HG03095 (cell line): ENCODE data around the gene CACNA1B.

Experiments used
- ATAC-seq: cut with Tn5 transposase; IDR thresholded peaks from one replicate; pipeline ENCODE4 v1.9.1; 2021; ENCODE audit warnings: moderate library complexity; ENCODE audit not compliant: unreplicated experiment

The CACNA1B gene

DNA sequence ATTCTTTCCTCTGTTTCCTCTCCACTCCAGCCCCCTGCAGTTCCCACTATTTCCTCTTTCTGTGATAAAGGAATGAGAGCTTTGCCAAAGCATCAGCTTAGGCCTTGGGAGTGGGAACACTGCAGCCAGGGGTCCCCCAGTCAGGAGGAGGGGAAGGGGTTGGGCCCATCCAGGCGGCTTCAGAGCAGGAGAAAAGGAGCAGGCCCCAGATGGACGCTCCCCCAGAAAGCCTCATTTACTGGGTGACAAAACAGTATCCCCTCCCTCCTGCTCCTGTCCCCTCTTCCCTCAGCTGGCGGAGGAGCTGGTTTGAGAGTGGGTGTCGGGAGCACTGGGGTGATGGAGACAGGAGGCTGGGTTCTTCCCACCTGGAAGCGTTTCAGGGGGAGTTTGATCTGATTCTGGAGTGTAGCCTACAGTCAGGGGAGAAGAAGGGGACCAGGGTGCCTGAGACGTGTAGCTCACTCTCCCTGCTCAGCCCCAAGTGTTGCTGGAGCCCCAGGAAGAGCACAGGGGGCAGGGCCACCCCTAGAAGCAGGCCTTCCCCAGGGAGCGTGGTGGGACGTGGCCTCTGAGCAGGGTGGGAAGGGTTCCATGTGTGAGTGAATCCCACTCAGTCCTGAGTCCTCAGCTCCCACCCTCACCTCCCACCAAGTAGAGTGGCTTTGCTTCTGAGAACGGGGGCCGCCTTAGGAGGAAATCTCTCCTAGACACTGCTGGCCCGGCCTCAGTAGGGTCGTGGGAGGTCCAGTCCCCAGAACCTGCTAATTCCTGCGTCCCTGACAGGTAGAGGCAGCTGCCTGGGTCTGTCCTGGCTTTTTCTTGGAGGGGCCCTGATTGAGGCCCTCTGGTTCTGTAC is 173.1 kb downstream of the CACNA1B start:
- no peak for ATAC-seq

- no peak for ATAC-seq
Observed at GRCh38 chr9:138051586-138052321, 174.2 kb downstream of the CACNA1B start.

DNA sequence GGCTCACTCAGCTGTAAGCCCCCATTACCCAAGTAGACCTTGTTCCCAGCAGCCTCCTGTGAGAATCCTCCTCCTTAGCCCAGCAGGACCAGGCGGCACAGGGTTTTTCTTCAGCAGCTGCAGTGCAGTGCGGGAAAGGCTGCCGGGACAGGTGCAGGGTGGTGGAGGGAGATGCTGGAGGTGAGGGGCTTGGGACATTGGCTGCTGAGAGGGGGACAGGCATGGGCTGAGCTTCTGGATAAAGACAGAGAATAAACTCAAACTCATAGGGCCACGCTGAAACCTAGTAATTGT is 174.7 kb downstream of the CACNA1B start:
- ATAC-seq: no peak

- ATAC-seq: no peak
Observed at GRCh38 chr9:138052635-138053320, 175.2 kb downstream of the CACNA1B start.

DNA sequence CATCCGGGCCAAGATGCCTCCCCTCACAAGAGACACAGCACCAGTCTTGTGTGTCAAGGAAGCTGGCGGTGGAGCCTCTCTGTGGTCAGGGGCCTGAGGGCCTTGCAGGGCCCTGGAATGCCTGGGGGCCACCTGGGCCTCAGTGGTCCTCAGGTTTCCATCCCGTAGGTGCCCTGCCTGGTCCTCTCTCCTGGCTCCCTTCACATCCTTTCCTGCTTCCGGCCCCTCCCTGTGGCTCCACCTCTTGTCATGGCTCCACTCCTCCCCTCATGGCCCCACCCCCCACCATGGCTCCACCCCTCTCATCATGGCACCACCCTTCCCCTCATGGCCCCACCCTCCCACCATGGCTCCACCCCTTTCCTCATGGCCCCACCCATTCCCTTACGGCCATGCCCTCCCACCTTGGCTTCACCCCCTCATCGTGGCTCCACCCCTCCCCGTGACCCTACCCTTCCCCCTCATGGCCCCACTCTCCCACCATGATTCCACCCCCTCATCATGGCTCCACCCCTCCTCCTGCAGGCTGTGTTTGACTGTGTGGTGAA is 175.8 kb downstream of the CACNA1B start:
- ATAC-seq: no peak

- ATAC-seq: no peak
Observed at GRCh38 chr9:138053996-138054752, 176.6 kb downstream of the CACNA1B start.

GRCh38 chr9:138057726-138058125 is 180.1 kb downstream of the CACNA1B start:
- no peak for ATAC-seq

- no peak for ATAC-seq
Observed at GRCh38 chr9:138058181-138058580, 180.6 kb downstream of the CACNA1B start.

DNA sequence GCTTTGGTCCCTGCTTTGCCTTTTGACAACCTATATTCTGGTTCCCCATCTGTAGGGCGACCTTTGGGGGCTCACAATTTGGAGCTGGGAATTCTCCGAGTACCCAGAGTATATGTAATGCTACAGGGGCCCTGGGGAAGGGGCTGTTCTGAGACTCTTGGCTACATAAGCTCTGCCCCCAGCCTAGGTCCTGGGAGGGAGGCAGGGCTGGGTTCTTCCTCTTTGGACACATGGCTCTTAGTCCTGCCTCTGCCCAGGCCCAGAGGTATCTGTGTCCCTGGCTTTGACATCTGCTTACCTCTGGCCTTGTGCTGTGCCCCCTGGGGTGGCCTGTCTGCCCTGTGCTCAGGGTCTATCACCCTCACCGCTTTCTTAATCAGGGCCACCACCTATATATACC is 181.6 kb downstream of the CACNA1B start:
- ATAC-seq: no peak

DNA sequence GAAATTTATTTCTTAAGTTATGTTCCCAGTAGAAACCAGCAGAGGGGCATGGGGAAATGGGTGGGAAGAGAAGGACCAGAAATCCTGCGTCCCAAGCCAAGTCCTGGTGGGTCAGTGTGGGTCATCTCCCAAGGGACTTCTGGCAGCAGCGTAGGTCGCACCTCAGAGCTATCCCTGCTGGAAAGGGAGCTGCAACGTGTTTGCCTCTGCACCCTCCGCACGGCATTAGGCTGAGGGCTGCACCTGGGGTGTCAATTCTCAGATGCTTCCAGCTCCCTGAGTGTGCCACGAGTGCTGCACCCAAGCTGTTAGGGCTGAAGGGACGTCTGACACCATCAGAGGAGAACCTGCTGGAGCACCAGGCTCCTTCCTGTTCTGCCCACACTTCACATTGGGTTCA is 182.8 kb downstream of the CACNA1B start:
- ATAC-seq: no peak

GRCh38 chr9:138060881-138061280 is 183.3 kb downstream of the CACNA1B start:
- ATAC-seq: no peak

DNA sequence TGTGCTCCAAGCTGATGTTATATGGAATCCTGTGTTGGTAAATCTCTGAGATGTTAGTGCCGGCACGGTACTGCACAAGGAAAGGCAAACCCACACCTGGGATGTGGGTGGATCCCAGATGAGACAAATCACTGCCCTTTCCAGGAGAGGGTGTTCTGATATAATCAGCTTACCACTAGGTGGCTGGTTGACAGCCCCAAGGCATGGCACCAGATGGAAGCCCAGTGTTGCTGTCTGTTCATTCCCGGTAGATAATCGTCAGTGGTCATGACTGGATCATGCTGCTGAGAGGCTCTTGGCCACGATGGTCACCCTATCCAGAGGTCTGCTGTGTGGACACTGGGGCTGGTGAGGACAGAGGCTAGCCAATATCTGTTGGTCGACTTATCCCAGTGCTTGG is 184.0 kb downstream of the CACNA1B start:
- no peak for ATAC-seq

- no peak for ATAC-seq
Observed at GRCh38 chr9:138062196-138062595, 184.6 kb downstream of the CACNA1B start.

DNA sequence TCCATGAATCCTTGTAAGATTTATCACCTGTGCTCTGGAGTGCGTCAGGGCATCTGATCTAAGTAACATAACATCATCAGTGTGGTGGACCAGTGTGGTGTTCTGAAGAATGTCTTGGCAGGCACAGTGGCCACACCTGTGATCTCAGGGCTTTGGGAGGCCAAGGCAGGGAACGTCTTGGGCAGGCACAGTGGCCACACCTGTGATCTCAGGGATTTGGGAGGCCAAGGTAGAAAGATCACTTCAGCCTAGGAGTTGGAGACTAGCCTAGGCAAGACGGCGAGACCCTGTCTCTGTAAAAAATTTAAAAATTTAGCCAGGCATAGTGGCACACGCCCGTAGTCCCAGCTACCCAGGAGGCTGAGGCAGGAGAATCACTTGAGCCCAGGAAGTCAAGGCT is 185.5 kb downstream of the CACNA1B start:
- ATAC-seq: no peak

GRCh38 chr9:138063785-138064184 is 186.2 kb downstream of the CACNA1B start:
- ATAC-seq: no peak

DNA sequence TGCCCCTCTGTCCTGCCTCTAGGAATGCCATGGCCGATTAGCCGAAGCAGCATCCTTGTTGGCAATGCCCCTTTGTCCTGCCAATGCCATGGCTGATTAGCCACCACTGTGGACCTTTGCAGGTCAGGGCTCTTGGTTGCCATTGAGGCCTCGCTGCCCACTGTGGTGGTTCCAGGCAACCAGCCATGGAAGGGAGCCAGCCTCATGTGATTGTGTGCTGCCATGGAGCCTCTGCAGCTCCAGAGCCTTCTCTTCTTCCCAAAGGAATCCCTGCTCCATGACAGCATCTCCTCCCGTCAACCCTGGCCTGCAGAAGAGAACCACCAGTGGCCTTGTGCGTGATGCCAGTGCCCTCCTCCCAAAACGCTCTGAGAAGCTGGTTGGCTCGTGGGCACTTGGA is 187.0 kb downstream of the CACNA1B start:
- no peak for ATAC-seq

- ATAC-seq: no peak
Observed at GRCh38 chr9:138065287-138065686, 187.7 kb downstream of the CACNA1B start.

DNA sequence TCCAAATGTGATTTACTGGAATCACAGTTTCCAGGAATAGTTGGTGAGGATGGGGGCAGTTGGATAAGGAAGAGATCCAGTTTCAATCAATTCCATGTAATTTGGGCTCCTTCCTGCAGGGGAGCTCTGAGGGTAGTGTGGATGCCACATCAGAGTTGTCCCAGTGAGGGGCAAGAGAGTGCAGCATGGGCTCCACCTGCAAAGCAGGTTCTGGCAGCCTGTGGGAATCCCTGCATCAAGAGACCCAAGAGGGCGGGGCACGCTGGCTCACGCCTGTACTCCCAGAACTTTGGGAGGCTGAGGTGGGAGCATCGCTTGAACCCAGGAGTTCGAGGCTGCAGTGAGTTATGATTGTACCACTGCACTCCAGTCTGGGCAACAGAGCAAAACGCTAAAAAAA is 188.5 kb downstream of the CACNA1B start:
- no peak for ATAC-seq

DNA sequence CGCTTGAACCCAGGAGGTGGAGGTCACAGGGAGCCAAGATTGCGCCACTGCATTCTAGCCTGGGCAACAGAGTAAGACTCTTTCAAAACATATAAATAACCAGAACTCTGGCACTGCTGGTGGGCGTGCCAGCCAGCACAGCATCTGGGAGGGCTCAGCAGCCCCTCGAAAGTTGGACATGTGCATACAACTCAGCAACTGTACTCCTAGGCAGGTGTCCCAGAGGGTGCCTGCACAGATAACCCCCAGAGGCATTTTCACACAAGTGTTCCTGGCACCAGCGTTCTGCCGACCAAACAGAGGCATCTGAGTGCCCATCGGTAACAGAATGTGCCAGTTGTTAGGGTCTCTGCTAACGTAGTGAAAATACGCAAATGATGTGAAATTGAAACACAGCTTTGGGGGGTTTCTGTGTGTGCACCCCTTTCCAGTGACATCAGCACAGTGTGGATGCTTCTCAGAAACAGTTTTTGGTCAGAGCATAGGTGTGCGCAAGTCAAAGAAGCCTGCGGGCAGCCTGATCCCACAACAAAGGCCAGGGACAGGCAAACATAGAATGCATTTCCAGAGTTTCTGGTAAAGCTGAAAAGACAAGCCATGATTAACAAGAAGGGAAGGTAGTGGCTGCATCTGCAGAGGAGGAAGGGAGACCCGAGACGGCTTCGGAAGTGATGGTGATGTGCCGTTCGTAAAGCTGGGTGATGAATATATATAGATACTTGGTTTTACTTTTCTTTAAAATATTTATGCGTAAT is 190.2 kb downstream of the CACNA1B start:
- no peak for ATAC-seq

- no peak for ATAC-seq
Observed at GRCh38 chr9:138068601-138069035, 191.0 kb downstream of the CACNA1B start.
